Panc1 (cell line): ENCODE data around the gene ADAP2. TPM values are rescaled to one million over a fixed set of nuclear protein-coding genes. Genes with fewer than 3 reads are reported as not detected.

Experiments
- ATAC-seq: fragments of 200-7000 bp; cut with Tn5 transposase; 2 replicates; pipeline ENCODE4 v1.9.1; 2020; ENCODE audit warnings: mild to moderate bottlenecking, moderate library complexity
- BruUV-seq: library from RNA; stranded (reverse); fragments of 400-500 nt; replicated peaks from 2 replicates; lab custom pipeline; 2021; lab: Mats Ljungman, UMichigan
- CTCF ChIA-PET: fragments of 300-600 bp; sonication (Branson Sonifier 250); formaldehyde crosslinking; loops from one replicate; lab custom pipeline; 2022; ENCODE audit warnings: antibody characterized with exemption; lab: Charles Lee
- POLR2A ChIA-PET: fragments of 300-600 bp; sonication (Branson Sonifier 250); formaldehyde crosslinking; loops from one replicate; lab custom pipeline; 2022; ENCODE audit warnings: antibody characterized with exemption; lab: Charles Lee
- DNase-seq: peaks from one replicate; pipeline ENCODE4 v3.0.0-alpha.2; 2010; ENCODE audit warnings: low read depth, low spot score
- H3K27ac ChIP-seq: 2 replicates; pipeline ENCODE4 v1.5.1; 2011; ENCODE audit warnings: mild to moderate bottlenecking, low read length, inconsistent platforms
- H3K27me3 ChIP-seq: fragments of 200-500 bp; sonication (Bioruptor generic); 2 replicates; pipeline ENCODE4 v1.6.0; 2014; ENCODE audit warnings: low read length, inconsistent platforms; ENCODE audit not compliant: control insufficient read depth, insufficient read depth
- H3K36me3 ChIP-seq: fragments of 200-500 bp; sonication (Bioruptor generic); 2 replicates; pipeline ENCODE4 v1.5.1; 2014; ENCODE audit warnings: inconsistent platforms, mild to moderate bottlenecking, low read length, moderate library complexity; ENCODE audit not compliant: control insufficient read depth, insufficient read depth
- H3K4me1 ChIP-seq: 2 replicates; pipeline ENCODE4 v1.5.1; 2011; ENCODE audit warnings: inconsistent platforms, mild to moderate bottlenecking, low read length, moderate library complexity; ENCODE audit not compliant: control insufficient read depth, insufficient read depth
- H3K4me3 ChIP-seq, 2 experiments: 2 replicates each; pipeline ENCODE4 v1.5.1; 2011 to 2012; ENCODE audit warnings: low read depth in 2 of 2, low read length in 2 of 2, mild to moderate bottlenecking in 2 of 2, inconsistent platforms in 1 of 2, moderate library complexity in 1 of 2
- H3K9me3 ChIP-seq: fragments of 200-500 bp; sonication (Bioruptor generic); 2 replicates; pipeline ENCODE4 v1.5.1; 2014; ENCODE audit warnings: low read depth, mild to moderate bottlenecking, inconsistent platforms, low read length, moderate library complexity; ENCODE audit not compliant: control insufficient read depth, insufficient read depth
- POLR2AphosphoS5 ChIP-seq: IDR thresholded peaks from 2 replicates; pipeline ENCODE4 v1.6.1; 2012; ENCODE audit warnings: mild to moderate bottlenecking, low read depth, low read length, moderate library complexity
- SIN3A ChIP-seq: IDR thresholded peaks from 2 replicates; pipeline ENCODE4 v1.6.1; 2012; ENCODE audit warnings: low read depth, mild to moderate bottlenecking, low read length, moderate library complexity, borderline replicate concordance; ENCODE audit not compliant: insufficient read depth
- TCF7L2 ChIP-seq: IDR thresholded peaks from 2 replicates; pipeline ENCODE4 v1.6.1; 2011; ENCODE audit warnings: mild to moderate bottlenecking, low read depth, low read length, inconsistent platforms
- in situ Hi-C: cut with HindIII; loops from 2 replicates; pipeline ENCODE4 v1.10.0; 2016; ENCODE audit warnings: low sequenced_read_pairs, low pct_unique_long_range_greater_than_20kb
- intact Hi-C: fragments of 100-400 bp; cut with micrococcal nuclease; formaldehyde crosslinking; loops from one replicate; pipeline ENCODE4 v1.10.0; 2022; ENCODE audit not compliant: unreplicated experiment
- total RNA-seq: library from RNA; stranded (reverse); gene quantifications from one replicate; pipeline ENCODE4 v1.2.1, GENCODE V29; 2021; ENCODE audit not compliant: unreplicated experiment
- TF ChIP-seq, protein P1 (sequence below): fragments of 450-650 bp; IDR thresholded peaks from 2 replicates; pipeline ENCODE4 v1.5.1; 2017; ENCODE audit warnings: mild to moderate bottlenecking
- TF ChIP-seq, protein P2 (sequence below), 2 experiments: IDR thresholded peaks; 2 replicates each; pipeline ENCODE4 v1.6.1; 2011 to 2012; ENCODE audit warnings: low read depth in 2 of 2, control low read depth in 1 of 2, low read length in 1 of 2, mild to moderate bottlenecking in 1 of 2, moderate library complexity in 1 of 2; ENCODE audit not compliant: insufficient read depth in 1 of 2

ADAP2 gene
- total RNA-seq, 1 experiment from 2014 or later: 2.4 TPM

DNA sequence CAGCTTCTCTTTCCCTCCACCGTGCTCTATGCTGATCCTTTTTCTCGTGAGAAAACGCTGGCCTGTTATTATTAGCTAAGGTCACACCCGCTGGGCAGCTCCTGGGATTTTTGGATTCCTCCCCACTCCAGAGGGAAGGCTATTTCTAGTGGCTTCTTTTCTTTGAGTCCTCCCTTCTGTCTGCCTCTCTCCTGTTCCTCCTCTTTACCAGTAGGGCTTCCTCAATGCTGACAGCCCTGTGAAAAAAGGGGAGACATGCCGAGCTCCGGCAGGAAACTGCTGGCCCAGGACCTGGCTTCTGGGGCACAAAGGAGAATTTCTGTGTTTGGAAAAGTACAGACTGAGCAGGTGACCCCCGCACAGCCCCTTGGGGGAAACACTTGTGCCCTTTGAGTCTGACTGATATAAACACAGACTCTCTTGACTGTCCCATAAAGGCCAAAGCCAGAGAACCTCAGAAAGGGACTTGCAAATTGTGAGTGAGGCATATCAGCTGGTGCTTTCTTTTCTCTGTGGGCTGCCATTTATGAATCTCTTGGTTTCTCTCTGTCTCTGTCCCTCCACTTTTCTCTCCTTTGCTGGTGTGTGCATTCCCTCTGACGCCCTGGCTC is 35.1 kb downstream of the ADAP2 start:
- H3K27me3 ChIP-seq: no peaks in the 10 kb centered on the region
- H3K36me3 ChIP-seq: no peaks in the 10 kb centered on the region
- DNase-seq (no peak), ATAC-seq (no peak)
- no TSS peak for BruUV-seq
- CTCF ChIA-PET: no interaction called here
- in situ Hi-C loops (no loop called here), intact Hi-C loops (no loop called here)
- H3K9me3 ChIP-seq: no peaks in the 10 kb centered on the region
- POLR2A ChIA-PET: interaction anchor here (1.1 kb wide), 1 partner anchor 42 kb away, joined by 3 read pairs; no protein-coding TSS in a partner anchor
- H3K27ac ChIP-seq: no peak overlapping the region
- no peak overlapping the region for H3K4me3 ChIP-seq
- H3K4me1 ChIP-seq: no peaks in the 10 kb centered on the region
- no peak for TF ChIP-seq POLR2AphosphoS5
- TF ChIP-seq, protein P1, sequence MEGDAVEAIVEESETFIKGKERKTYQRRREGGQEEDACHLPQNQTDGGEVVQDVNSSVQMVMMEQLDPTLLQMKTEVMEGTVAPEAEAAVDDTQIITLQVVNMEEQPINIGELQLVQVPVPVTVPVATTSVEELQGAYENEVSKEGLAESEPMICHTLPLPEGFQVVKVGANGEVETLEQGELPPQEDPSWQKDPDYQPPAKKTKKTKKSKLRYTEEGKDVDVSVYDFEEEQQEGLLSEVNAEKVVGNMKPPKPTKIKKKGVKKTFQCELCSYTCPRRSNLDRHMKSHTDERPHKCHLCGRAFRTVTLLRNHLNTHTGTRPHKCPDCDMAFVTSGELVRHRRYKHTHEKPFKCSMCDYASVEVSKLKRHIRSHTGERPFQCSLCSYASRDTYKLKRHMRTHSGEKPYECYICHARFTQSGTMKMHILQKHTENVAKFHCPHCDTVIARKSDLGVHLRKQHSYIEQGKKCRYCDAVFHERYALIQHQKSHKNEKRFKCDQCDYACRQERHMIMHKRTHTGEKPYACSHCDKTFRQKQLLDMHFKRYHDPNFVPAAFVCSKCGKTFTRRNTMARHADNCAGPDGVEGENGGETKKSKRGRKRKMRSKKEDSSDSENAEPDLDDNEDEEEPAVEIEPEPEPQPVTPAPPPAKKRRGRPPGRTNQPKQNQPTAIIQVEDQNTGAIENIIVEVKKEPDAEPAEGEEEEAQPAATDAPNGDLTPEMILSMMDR: no peak
- no peak for TF ChIP-seq TCF7L2
- TF ChIP-seq, protein P2, sequence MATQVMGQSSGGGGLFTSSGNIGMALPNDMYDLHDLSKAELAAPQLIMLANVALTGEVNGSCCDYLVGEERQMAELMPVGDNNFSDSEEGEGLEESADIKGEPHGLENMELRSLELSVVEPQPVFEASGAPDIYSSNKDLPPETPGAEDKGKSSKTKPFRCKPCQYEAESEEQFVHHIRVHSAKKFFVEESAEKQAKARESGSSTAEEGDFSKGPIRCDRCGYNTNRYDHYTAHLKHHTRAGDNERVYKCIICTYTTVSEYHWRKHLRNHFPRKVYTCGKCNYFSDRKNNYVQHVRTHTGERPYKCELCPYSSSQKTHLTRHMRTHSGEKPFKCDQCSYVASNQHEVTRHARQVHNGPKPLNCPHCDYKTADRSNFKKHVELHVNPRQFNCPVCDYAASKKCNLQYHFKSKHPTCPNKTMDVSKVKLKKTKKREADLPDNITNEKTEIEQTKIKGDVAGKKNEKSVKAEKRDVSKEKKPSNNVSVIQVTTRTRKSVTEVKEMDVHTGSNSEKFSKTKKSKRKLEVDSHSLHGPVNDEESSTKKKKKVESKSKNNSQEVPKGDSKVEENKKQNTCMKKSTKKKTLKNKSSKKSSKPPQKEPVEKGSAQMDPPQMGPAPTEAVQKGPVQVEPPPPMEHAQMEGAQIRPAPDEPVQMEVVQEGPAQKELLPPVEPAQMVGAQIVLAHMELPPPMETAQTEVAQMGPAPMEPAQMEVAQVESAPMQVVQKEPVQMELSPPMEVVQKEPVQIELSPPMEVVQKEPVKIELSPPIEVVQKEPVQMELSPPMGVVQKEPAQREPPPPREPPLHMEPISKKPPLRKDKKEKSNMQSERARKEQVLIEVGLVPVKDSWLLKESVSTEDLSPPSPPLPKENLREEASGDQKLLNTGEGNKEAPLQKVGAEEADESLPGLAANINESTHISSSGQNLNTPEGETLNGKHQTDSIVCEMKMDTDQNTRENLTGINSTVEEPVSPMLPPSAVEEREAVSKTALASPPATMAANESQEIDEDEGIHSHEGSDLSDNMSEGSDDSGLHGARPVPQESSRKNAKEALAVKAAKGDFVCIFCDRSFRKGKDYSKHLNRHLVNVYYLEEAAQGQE (IDR thresholded peaks at IDR 0.05; ENCODE audit: insufficient read depth in 1 of 2, low read depth in 2 of 2, low read length in 1 of 2): no peak
- no peak for TF ChIP-seq SIN3A

DNA sequence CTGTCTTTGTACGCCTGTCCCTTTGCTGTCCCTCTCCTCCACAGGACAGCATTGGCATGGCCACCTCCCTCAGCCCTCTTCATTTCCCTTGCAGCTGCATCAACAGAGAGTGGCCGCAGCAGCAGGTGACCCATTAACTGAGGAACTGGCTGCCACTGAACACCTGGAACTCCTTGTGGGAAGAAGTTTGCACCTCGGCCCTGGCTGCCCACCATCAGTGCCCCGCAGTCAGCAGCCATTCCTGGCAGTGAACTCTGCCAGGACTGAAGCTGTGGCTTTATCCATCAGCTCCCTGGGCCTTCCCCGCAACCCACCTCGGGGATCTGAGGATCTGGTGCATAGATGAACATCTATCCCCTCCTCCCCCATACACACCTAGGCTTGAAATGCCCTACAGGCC is 36.0 kb downstream of the ADAP2 start:
- ATAC-seq (0 out of 2 replicates have a peak, but pooled peaks have one; percentile 39), DNase-seq (no peak)
- intact Hi-C loops (no loop called here), in situ Hi-C loops (no loop called here)
- ChIA-PET POLR2A (interaction anchor here (1.1 kb wide), 1 partner anchor 43 kb away, joined by 3 read pairs; no protein-coding TSS in a partner anchor), CTCF (interaction anchor here (0.5 kb wide), 1 partner anchor 73 kb away, joined by 3 read pairs; no protein-coding TSS in a partner anchor)
- Histone ChIP-seq H3K27ac (no peak overlapping the region), H3K9me3 (no peaks in the 10 kb centered on the region), H3K4me3 (no peak overlapping the region), H3K36me3 (no peaks in the 10 kb centered on the region), H3K4me1 (no peaks in the 10 kb centered on the region), H3K27me3 (no peaks in the 10 kb centered on the region)
- TF ChIP-seq, protein P1: no peak
- TF ChIP-seq POLR2AphosphoS5 (no peak), SIN3A (no peak), TCF7L2 (no peak)
- TF ChIP-seq, protein P2 (IDR thresholded peaks at IDR 0.05; ENCODE audit: insufficient read depth in 1 of 2, low read depth in 2 of 2, low read length in 1 of 2): no peak
- no TSS peak for BruUV-seq
